ENCODE data around the gene KIAA1671. TPM values are rescaled to one million over a fixed set of nuclear protein-coding genes. Genes with fewer than 3 reads are reported as not detected.

KIAA1671 gene
- total RNA-seq, 1 experiment from 2014 or later: 68.1 TPM

GRCh38 chr22:25153961-25154666, 201.6 kb downstream of the KIAA1671 start:
- BruUV-seq (replicated peaks): no TSS peak
- Mint-ChIP-seq H3K27ac (ENCODE audit: low read depth, unreplicated experiment) (peak overlapping the region; percentile 8), H3K4me3 (ENCODE audit: unreplicated experiment) (no peak overlapping the region), H3K9me3 (ENCODE audit: unreplicated experiment) (no peaks in the 10 kb centered on the region), H3K4me1 (ENCODE audit: insufficient read depth, unreplicated experiment) (peaks cover 45% of the 10 kb centered on the region), H3K36me3 (ENCODE audit: insufficient read depth, unreplicated experiment) (peaks cover 29% of the 10 kb centered on the region), H3K27me3 (ENCODE audit: insufficient read depth, unreplicated experiment) (no peaks in the 10 kb centered on the region)
- POLR2A ChIA-PET: interaction anchor here (0.6 to 2.8 kb wide), 12 partner anchors 10 to 73 kb away, joined by 3 to 25 read pairs (median 4); no protein-coding TSS in a partner anchor
- DNase-seq (ENCODE audit: unreplicated experiment): peak; percentile 97
- intact Hi-C loops (cut with micrococcal nuclease): loop anchor here (5.0 kb wide), 1 partner anchor 42 kb away; no protein-coding TSS in a partner anchor
- CTCF ChIA-PET: interaction anchor here (0.7 to 2.3 kb wide), 3 partner anchors 10 to 216 kb away, joined by 3 to 5 read pairs (median 3); no protein-coding TSS in a partner anchor
- TF ChIP-seq, protein P1, sequence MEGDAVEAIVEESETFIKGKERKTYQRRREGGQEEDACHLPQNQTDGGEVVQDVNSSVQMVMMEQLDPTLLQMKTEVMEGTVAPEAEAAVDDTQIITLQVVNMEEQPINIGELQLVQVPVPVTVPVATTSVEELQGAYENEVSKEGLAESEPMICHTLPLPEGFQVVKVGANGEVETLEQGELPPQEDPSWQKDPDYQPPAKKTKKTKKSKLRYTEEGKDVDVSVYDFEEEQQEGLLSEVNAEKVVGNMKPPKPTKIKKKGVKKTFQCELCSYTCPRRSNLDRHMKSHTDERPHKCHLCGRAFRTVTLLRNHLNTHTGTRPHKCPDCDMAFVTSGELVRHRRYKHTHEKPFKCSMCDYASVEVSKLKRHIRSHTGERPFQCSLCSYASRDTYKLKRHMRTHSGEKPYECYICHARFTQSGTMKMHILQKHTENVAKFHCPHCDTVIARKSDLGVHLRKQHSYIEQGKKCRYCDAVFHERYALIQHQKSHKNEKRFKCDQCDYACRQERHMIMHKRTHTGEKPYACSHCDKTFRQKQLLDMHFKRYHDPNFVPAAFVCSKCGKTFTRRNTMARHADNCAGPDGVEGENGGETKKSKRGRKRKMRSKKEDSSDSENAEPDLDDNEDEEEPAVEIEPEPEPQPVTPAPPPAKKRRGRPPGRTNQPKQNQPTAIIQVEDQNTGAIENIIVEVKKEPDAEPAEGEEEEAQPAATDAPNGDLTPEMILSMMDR (IDR thresholded peaks at IDR 0.05; ENCODE audit: unreplicated experiment): no peak

DNA sequence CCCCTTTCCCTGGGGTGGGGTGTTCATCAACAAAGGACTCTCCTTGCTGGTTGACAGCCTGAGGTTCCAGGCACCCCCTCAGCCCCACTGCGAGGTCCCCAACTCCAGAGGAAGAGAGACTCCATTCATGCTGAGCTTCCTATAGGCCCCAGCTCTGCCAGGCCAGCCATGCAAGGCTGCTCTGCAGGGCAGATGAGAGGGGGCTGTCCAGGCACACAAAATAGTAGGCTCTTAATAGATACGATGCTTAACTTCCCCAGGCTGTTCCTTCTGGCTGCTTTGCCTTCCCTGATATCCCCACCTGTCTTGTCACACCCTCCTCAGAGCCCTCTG, 202.1 kb downstream of the KIAA1671 start:
- no TSS peak for BruUV-seq (replicated peaks)
- TF ChIP-seq, protein P1 (IDR thresholded peaks at IDR 0.05; ENCODE audit: unreplicated experiment): no peak
- ChIA-PET POLR2A (interaction anchor here (0.6 to 2.8 kb wide), 12 partner anchors 9 to 74 kb away, joined by 3 to 25 read pairs (median 4); no protein-coding TSS in a partner anchor), CTCF (interaction anchor here (0.9 to 2.3 kb wide), 2 partner anchors 9 to 44 kb away, joined by 3 to 5 read pairs; no protein-coding TSS in a partner anchor)
- Mint-ChIP-seq H3K36me3 (ENCODE audit: insufficient read depth, unreplicated experiment) (peaks cover 29% of the 10 kb centered on the region), H3K27me3 (ENCODE audit: insufficient read depth, unreplicated experiment) (no peaks in the 10 kb centered on the region), H3K4me3 (ENCODE audit: unreplicated experiment) (no peak overlapping the region), H3K4me1 (ENCODE audit: insufficient read depth, unreplicated experiment) (peaks cover 45% of the 10 kb centered on the region), H3K27ac (ENCODE audit: low read depth, unreplicated experiment) (peak overlapping the region; percentile 8), H3K9me3 (ENCODE audit: unreplicated experiment) (no peaks in the 10 kb centered on the region)
- intact Hi-C loops (cut with micrococcal nuclease): loop anchor here (5.0 kb wide), 1 partner anchor 42 kb away; no protein-coding TSS in a partner anchor
- DNase-seq (ENCODE audit: unreplicated experiment): no peak

DNA sequence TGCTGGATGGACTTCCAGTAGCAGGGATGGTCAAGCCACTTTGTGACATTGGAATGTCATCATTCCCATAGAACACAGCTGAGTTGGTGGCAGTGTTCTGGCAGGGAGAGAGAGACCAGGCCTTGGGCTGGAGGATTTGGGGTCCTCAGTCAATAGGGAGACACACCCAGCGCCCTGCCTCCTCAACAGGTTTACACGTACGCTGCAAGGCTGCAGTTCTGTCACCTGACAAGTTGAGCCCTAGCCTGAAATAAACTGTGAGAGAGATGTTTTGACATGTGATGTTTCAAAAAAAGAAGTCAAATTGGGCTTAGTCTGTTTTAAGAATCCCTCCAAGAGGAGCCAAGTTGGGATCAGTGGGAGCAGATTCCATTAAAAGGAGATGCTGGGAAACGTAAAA, 204.2 kb downstream of the KIAA1671 start:
- no peaks in the 10 kb centered on the region for H3K27me3 Mint-ChIP-seq (ENCODE audit: insufficient read depth, unreplicated experiment)
- ChIA-PET CTCF (no interaction called here), POLR2A (no interaction called here)
- intact Hi-C loops (cut with micrococcal nuclease): no loop called here
- no peak for DNase-seq (ENCODE audit: unreplicated experiment)
- H3K4me3 Mint-ChIP-seq (ENCODE audit: unreplicated experiment): no peak overlapping the region
- H3K4me1 Mint-ChIP-seq (ENCODE audit: insufficient read depth, unreplicated experiment): peaks cover 44% of the 10 kb centered on the region
- H3K9me3 Mint-ChIP-seq (ENCODE audit: unreplicated experiment): no peaks in the 10 kb centered on the region
- H3K27ac Mint-ChIP-seq (ENCODE audit: low read depth, unreplicated experiment): peak overlapping the region; percentile 31
- BruUV-seq (replicated peaks): no TSS peak
- TF ChIP-seq, protein P1 (IDR thresholded peaks at IDR 0.05; ENCODE audit: unreplicated experiment): no peak
- H3K36me3 Mint-ChIP-seq (ENCODE audit: insufficient read depth, unreplicated experiment): peaks cover 35% of the 10 kb centered on the region

DNA sequence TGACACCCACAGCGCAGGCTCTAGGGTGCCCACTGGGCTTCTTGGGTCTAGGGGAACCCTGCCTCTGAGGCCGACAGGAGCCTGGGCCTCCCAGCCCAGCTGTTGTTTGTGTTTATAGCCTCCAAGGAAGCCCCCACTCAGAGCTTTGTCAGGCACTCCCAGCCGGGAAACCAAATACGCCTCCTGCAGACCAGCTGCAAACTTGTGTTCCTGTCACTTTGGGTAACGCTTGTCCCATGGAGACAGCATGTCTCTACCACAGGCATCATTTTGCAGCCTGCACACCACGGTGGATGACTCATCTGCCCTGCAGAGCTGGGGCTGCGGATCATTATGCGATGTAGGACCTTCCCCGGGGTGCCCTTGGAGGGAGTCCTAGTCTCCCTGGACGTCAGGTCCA, 206.5 kb downstream of the KIAA1671 start:
- intact Hi-C loops (cut with micrococcal nuclease): no loop called here
- CTCF ChIA-PET: interaction anchor here (0.5 to 1.7 kb wide), 3 partner anchors 38 to 54 kb away, joined by 3 to 9 read pairs (median 5); no protein-coding TSS in a partner anchor
- TF ChIP-seq, protein P1 (IDR thresholded peaks at IDR 0.05; ENCODE audit: unreplicated experiment): no peak
- H3K27me3 Mint-ChIP-seq (ENCODE audit: insufficient read depth, unreplicated experiment): no peaks in the 10 kb centered on the region
- no TSS peak for BruUV-seq (replicated peaks)
- H3K36me3 Mint-ChIP-seq (ENCODE audit: insufficient read depth, unreplicated experiment): peaks cover 28% of the 10 kb centered on the region
- H3K4me3 Mint-ChIP-seq (ENCODE audit: unreplicated experiment): no peak overlapping the region
- peaks cover 41% of the 10 kb centered on the region for H3K4me1 Mint-ChIP-seq (ENCODE audit: insufficient read depth, unreplicated experiment)
- no peak overlapping the region for H3K27ac Mint-ChIP-seq (ENCODE audit: low read depth, unreplicated experiment)
- POLR2A ChIA-PET: interaction anchor here (1.9 to 2.3 kb wide), 2 partner anchors 21 to 25 kb away, joined by 5 to 9 read pairs; no protein-coding TSS in a partner anchor
- peak; percentile 42 for DNase-seq (ENCODE audit: unreplicated experiment)
- H3K9me3 Mint-ChIP-seq (ENCODE audit: unreplicated experiment): no peaks in the 10 kb centered on the region

Data from MCF 10A (cell line).